HTR-8/SVneo (cell line): ENCODE results near the gene SRP14.

Source experiments
- DNase-seq: peaks from one replicate; pipeline ENCODE4 v3.0.0; 2011; ENCODE audit warnings: low spot score, mixed read lengths; ENCODE audit not compliant: insufficient read length
- FAIRE-seq: peaks from 2 replicates; lab custom pipeline; 2011; peaks lifted over from hg19 to GRCh38; lab: Jason Lieb, UNC

SRP14 gene

DNA sequence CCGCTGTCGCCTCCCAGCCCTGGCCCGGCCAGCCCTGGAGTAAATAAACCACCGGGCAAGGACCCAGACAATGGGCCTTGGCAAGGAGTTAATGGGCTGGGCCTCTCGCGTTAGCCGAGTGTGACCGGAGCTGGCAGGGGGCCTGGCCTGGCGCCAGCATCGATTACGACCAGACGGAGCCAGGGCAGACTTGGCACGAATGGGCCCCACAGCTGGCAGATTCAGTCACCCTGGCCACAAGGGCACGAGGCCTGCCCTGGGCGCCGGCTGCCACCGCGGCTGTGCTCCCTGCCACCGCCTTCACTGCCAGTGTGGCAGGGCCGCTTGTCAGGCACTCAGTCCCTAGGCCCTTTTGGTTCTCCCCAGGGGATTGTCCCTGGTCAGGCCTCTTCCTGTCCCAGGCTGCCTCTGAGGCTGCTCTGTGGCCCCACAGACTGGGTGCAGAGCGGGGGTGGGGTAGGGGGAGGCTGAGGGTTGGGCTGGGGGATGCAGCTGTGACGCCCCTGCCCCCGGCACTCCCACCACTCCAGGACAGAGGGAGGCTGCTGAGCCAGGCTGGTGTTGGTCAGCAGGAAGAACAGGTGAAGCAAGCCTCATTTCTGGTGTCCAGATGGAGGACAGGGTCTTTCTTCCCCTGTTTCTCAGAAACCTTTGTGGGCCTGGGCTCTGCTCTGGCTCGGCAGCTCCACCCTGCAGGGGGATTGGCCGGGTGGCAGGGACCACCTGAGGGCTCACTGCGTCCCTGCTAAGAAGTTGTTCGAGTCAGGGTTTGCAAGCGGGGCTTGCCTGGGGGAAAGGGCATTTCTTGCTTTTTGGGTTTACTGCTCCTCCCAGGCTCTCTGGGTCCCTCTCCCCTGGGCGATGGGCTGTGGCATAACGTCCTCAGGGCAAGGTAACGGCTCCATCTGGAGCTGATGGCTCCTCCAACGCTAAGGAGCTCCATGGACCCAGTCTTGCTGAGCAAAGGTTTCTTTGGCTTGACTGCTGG, 30.5 kb upstream of the SRP14 start:
- FAIRE-seq = no peak
- no peak for DNase-seq

DNA sequence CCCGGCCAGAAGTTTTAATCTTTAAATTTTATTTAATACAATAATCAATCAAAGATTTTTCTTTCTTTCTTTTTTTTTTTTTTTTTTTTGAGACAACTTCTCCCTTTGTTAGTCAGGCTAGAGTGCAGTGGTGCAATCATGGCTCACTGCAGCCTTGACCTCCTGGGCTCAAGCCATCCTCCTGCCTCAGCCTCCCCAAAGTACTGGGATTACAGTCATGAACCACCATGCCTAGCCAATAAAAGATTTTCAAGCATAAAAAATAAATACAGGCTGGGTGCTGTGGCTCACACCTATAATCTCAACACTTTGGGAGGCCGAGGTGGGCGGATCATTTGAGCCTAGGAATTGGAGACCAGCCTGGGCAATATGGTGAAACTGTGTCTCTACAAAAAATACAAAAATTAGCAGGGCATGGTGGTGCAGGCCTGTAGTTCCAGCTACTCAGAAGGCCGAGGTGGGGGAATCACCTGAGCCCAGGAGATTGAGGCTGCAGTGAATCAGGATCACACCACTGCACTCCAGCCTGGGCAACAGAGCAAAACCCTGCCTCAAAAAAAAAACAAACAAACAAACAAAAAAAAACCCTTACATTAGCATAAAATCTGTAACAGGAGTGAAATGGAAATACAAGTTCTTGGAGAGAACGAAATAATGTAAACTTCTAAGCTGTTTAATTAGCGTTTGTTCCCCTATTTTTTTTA, 29.1 kb upstream of the SRP14 start:
- DNase-seq (no peak), FAIRE-seq (no peak)

DNA sequence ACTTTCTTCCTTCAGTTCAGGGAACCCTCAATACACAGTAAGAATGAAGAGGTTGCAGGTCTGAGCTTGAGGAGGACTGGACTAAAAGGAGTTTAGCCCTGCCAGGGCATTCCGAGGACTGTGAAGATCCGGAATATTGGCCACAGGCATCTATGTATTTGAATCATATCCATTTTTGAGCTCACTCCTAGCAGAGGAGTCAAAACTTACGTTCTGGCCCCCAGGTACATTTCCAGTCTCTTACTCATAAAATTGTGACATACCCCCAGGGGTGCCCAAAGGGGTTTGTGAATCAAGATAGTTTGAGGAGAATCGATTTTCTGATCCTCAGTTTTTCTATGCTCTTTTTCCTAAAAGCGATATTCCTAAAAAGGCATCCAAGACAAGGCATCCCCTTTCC, 27.6 kb upstream of the SRP14 start:
- no peak for DNase-seq
- no peak for FAIRE-seq

DNA sequence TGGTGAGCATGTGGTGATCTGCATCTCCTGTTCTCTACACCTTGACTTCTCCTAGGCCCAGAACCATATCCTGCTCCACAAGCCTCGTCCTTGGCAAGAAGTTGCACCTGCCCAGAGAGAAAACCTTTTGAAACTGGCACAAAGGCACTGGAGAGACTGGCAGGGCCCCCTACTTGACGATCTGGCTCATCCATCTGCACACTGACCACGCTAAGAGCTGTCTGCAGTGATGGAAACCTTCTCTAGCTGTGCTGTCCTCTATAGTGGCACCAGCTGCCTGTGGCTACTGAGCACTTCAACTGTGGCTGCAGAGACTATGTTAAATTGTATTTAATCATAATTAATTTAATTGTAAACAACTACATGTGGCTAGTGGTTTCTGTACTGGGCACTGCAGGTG, 26.2 kb upstream of the SRP14 start:
- FAIRE-seq (no peak), DNase-seq (no peak)

DNA sequence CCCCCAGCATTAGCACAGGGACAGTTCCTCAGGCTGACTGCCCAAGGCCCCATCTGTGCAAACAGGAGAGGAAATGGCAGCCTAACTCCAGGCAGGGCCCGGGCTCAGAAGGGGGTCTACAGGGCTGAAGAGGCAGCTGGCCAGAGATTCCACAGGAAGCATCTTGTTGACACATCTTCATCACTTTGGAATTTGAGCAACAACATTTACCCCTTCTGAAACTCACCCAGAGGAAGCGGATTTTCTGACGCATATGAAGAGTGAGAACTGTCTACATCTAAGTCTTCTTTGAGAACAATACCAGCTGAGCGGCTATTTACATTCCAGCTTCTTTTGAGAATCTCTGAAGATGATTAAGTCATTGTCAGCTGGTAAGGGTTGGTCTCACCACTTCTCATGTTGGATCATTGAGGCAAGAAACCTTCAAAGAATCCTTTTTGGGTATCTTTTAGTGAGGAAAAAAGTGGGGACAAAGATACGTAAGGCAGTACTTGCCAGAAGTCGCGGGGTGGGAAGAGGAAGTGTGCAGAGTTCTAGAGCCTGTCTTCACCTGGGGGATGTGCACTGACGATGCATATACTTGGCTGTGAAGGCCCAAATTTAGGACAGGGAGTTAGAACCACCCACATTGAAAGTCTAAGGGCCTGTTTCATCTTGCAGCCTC, 25.4 kb upstream of the SRP14 start:
- FAIRE-seq (peak; percentile 58), DNase-seq (peak; percentile 41)

DNA sequence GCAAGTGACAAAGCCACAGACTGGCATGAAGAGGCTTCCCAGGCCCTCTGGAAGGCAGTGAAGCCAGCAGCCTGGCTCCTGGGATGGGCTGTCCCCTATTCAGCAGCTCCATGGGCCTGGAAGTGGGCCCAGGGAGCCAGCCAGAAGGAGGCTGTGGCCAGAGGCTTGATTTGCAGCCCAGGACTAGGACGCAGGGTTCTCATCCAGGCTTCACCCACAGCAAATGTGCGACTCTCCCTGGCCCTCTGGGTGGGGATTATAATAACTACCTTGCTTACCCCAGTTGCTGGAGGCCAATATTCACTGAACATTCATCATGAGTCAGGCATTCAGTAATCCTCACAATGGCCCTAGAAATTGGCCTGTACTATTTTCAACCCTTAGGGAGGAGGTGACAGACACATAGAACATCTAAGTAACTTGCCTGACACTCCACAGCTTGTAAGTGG, 24.6 kb upstream of the SRP14 start:
- FAIRE-seq = no peak
- no peak for DNase-seq

DNA sequence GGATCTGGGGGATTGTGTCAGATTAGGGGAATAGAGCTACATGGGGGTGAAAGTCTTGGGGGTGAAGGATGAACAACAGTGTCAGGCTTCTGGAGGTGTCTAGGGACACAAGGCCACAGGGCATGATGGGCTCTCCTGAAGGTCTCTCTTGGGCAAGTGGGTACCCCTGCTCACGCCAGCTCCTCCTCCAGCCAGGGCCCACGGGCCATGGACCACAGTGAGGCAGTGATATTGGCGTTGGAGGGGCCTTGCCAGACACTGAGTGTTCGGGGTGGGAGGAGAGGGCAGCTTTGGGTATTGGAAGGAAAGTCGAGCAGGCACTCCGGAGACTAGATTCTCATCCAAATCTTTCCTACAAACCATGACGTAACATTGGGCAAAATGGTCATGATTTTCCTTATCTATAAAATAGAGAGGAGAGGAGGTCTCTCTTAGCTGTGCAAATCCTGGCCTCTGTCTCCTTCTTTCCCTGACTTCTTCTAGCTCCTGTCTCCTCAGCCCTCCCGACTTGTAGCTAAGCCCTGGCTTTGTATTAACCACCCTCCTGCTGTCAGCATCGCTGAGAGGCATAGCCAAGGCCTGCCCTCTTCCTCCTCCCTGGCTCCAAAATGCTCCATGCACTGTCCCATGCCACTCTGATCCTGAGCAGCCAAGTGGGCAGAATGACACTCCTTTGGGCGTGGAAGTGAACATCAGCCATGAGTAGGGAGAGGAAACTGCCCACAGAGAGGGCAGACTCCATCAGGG, 24.0 kb upstream of the SRP14 start:
- FAIRE-seq (no peak), DNase-seq (no peak)

DNA sequence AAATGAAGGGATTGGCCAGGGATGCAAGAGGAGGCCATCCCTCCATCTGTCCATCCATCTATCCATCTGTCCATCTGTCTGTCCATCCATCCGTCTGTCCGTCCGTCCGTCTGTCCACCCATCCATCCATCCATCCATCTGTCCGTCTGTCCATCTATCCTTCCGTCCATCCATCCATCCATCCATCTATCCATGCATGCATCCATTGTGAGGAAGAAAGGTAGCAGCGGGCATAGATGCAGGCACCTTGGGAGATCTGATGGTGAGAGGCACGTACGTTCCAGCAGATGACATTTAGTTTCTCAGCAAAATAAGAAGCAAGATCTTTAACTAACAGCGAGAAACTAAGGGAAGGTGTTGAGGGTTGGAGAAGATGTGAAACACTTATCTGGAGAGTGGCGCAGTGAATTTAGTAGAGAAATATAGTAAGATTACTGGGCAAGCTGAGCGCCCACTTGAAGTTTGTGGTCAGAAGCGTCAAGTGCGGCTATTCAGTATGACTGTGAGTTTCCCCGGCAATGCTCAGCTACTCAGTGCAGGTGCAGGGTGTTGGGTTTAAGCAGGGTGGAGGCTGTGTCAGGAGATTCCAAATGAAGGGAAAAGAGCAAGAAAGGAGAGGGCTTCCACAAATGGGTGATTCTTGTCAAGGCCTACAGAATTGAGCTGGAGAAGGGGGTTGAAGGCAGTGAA, 22.4 kb upstream of the SRP14 start:
- FAIRE-seq = peak; percentile 57

DNA sequence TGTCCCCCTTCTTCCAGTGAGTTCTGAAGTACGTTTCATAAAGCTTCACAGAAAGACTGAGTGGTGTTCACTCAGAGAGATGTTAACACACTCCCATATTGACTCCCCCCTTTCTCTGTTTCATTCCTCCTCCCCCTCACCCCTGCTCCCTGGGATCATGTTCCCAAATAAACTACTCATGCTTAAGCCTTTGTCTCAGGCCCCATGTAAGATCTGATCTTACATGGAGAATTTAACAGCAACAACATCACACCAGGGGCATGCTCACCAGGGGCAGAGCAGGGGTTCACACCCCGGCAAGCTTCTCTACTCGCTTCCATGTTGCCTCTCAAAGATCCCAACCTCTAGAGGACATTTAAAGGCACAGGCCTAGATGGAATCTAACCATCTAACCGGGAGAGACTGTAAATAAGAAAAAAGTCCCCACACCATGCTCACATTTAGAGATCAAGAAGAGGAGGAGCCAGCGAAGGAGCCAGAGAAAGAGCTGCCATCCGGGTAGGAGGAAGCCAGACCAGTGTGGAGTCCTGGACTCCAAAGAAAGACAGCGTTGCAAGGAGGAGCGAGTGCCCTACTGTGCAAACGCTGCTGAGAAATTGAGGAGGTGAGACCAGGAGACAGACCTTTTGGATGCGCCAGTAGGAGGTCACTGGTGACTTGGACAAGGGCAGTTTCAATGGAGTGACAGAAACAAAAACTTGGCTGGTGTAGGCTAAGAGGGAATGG, 21.4 kb upstream of the SRP14 start:
- no peak for FAIRE-seq
- DNase-seq = no peak

More for the DNA sequence above, 22.4 kb upstream of the SRP14 start:
- DNase-seq = no peak

DNA sequence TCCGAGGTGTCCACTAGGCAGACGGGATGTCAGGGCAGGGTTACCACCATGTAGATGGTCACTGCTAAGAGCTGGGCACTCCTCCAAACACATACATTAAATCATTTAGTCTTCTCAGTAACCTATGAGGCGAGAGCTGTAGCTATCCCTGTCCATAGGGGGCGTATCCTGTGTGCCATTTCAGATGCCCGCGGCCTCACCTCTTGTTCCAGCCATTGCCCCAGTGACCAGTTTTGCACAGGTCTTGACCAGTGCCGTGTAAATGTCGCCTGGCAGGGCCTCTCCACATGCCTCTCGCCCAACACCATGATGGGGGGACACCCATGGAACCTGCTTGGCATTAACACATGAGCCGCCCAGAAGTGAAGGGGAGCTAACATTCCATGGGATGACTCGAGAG, 20.8 kb upstream of the SRP14 start:
- FAIRE-seq = no peak
- DNase-seq = no peak

DNA sequence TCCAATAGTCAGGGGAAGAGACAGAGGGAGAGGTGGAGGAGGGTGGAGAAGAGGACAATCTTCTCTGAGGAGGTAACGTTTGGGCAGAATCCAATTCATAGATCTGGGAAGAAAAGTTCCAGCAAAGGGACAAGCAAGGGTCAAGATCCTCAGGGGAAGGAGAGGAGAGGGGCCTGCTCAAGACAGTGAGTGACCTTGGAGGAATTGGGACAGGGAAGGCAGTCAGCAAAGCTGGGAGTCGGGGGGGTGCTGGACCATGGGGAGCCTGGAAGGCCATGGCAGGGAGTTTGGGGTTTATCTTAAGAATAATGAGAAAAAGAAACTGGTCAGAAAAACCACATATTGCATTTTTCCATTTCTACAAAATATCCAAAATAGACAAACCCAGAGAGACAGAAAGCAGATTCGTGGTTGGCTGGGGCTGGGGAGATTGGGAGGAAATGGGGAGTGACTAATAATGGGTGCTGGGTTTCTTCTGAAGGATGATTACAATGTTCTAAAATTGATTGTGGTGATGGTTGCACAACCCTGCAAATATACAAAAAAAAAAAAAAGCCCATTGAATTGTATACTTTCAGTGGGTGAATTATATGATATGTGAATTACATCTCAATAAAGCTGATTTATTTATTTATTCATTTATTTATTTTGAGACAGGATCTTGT, 19.6 kb upstream of the SRP14 start:
- DNase-seq (no peak), FAIRE-seq (no peak)

DNA sequence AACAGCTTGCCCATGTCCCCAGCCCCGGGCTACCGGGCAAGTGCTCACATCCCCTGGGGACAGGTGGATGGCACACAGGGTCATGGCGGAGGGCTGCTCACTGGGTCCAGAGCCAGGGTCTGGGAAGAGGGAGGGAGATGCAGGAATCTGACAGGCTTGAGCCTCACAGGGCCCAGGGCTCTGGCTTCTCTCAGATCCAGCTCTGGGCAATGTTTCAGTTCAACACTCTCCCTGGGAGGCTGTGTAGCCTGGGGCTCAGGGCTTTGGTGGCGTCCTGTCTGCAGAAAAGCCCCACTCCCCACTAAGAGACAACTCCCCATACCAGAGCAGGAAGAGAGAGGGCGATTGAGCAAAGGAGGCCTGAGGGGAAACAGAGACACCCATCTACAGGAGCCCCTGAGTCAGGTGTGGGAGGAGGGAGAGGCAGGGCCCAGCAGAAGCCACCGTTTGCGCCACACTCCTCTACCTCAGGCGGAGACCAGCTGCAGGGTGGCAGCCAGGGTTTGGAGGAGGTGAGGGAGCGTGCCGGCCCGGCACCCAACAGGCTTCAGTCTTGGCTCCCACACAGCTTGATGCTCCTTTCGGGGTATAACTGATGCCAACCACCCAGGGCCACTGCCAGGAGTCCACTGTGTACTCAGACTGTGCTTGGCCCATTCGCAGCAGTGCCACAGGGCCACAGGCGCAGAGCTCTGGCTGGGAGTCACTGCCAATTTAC, 16.8 kb upstream of the SRP14 start:
- no peak for FAIRE-seq

DNA sequence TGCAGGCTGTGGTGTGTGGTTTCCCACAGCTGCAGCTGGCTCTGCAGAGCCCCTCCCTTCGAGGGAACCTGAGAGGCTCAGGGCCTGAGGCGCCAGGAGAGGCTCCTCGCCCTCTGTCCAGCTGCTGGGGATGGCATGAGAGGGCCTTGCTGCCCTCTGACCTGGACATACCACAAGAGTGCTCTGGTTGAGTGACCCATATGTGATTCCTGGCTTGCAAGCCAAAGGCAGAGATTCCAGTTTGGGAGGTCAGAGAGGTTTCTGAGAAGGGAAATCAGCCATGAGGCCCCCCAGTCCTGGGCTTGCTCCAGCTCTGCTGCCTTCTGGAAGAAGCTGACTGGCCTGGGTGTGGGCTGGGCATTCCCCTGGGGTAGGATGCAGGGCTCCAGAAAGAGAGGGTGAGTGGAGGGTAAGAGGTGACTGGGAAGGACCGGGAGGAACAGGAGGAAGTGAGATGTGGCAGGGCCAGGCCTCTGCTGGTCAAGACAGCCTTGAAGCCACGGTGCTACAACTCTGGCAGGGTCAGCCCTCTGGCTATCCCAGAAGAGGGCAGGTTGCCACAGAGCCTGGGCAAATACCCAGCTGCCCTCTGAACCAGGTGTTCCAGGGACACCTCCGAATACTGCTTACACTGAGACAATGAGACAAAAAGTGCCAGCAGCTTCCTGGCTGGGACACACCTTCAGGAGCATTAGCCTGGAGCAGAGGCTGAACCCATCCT, 16.0 kb upstream of the SRP14 start:
- peak; percentile 64 for DNase-seq
- peak; percentile 26 for FAIRE-seq

More for the DNA sequence above, 16.8 kb upstream of the SRP14 start:
- DNase-seq = no peak

DNA sequence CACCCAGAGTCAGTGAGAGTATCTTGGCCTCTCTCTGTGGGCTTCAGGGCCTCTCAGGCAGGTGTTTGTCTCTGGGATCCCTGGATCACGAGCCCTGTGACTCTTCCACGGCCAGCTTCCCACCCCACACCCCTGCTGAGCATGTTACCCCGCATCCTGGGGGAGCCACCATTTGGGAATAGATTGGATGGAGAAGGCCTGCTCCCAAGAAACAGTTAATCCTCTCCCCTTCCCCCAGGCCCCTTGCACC, 15.5 kb upstream of the SRP14 start:
- FAIRE-seq = no peak
- no peak for DNase-seq

DNA sequence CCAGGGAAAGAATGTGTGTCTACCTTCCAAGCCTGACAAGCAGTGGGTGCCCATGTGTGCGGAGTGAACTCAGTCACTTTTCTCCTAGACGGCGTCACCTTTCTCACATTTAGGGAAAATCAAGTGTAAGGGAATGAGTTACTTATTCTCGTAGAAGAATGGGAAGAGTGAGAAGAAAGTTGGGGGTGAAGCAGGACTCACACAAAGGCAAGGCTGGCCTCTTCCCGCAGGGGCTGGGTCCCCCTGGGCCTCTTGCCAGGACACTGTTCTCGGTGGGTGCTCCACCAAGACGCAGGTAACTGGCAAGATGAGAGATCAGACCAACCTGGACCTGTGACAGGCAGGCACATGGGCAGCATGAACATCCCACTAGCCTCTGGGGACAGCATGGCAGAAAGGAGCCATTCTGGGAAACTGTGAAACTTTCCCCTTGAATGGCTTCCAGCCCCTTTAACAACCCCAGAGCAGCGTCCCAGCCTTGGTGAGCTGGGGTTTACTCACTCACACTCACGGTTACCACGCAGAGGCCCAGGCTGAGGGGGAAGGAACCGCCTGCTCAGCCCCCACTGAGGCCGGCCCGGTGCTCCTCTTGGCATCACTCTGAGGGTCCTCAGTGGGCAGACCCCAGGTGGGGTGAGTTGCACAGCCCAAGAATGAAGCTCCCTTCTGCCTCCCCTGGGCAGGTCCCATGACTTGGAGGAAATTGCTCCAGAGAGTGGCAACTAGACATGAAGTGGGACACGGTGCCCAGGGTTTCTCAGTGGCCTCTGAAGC, 15.0 kb upstream of the SRP14 start:
- FAIRE-seq (no peak), DNase-seq (no peak)

DNA sequence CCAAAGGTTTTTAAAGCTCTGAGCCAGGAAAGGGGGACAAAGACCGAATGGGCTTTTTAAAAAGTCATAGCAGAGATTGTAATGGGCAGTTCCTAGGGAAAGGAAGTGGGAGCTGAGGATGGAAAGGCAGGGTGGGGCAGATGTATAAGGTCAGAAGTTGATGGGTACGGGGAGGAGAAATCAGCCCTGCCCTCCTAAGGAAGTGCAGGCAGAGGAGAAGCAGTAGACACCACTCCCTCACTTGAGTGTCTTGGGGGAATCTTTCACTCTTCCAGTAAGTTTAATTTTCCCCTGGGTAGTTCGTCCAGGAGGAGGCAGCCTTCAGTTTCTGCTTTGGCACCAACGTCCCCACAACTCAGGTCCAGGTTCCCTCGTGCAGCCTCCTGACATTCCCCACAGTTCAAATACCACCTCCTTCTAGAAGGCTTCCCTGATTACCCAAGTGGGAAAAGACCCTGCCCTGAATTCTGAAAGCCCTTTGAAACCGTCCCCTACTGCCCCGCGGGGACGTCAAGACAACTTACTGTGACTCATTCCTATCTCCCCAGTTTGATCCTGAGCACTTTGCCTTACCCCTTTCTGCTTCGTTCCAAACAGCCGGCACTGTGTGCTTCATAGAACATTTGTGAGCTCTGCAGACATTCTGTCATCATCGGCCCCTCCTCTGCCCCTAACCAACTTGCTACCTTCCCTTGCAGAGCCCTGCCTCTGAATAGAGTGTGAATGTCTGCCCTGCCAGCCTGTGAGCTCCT, 14.3 kb upstream of the SRP14 start:
- FAIRE-seq (no peak), DNase-seq (no peak)
